Neural progenitor cell (in vitro differentiated cells): Measurements from ENCODE around the gene PLA2G2E. TPM values are rescaled to one million over a fixed set of nuclear protein-coding genes. Genes with fewer than 3 reads are reported as not detected.

Source experiments
- DNase-seq: peaks from one replicate; pipeline ENCODE4 v3.0.0-alpha.2; 2016; ENCODE audit warnings: low spot score
- H2AFZ ChIP-seq: fragments of 200-600 bp; sonication (generic); replicated peaks from 2 replicates; pipeline ENCODE4 v1.6.1; 2016; ENCODE audit warnings: antibody characterized with exemption
- H3F3A ChIP-seq: fragments of 200-600 bp; sonication (generic); 2 replicates; pipeline ENCODE4 v1.6.1; 2016; ENCODE audit warnings: antibody characterized with exemption, low read depth
- H3K27ac ChIP-seq: fragments of 200-600 bp; sonication (generic); 2 replicates; pipeline ENCODE4 v1.5.1; 2016; ENCODE audit warnings: mild to moderate bottlenecking
- H3K27me3 ChIP-seq: fragments of 200-600 bp; sonication (generic); 2 replicates; pipeline ENCODE4 v1.6.1; 2016; ENCODE audit warnings: mild to moderate bottlenecking, moderate library complexity
- H3K36me3 ChIP-seq: fragments of 200-600 bp; sonication (generic); 2 replicates; pipeline ENCODE4 v1.5.1; 2016
- H3K4me1 ChIP-seq: fragments of 200-600 bp; sonication (generic); 2 replicates; pipeline ENCODE4 v1.6.1; 2016; ENCODE audit warnings: mixed run types
- H3K4me2 ChIP-seq: fragments of 200-600 bp; sonication (generic); 2 replicates; pipeline ENCODE4 v1.6.1; 2016
- H3K4me3 ChIP-seq: fragments of 200-600 bp; sonication (generic); 2 replicates; pipeline ENCODE4 v1.5.1; 2016
- H3K79me2 ChIP-seq: fragments of 200-600 bp; sonication (generic); 2 replicates; pipeline ENCODE4 v1.6.1; 2016; ENCODE audit warnings: low read depth
- H3K9ac ChIP-seq: fragments of 200-600 bp; sonication (generic); 2 replicates; pipeline ENCODE4 v1.6.1; 2016
- H3K9me3 ChIP-seq: fragments of 200-600 bp; sonication (generic); 2 replicates; pipeline ENCODE4 v1.5.1; 2016; ENCODE audit warnings: low read depth
- H4K20me1 ChIP-seq: fragments of 200-600 bp; sonication (generic); 2 replicates; pipeline ENCODE4 v1.6.1; 2016; ENCODE audit warnings: low read depth
- H3K27ac Mint-ChIP-seq: 3 replicates; pipeline ENCODE4 v1.8.0; 2021; ENCODE audit warnings: mixed read lengths
- H3K27me3 Mint-ChIP-seq: 2 replicates; pipeline ENCODE4 v1.8.0; 2022; ENCODE audit warnings: low read depth, mild to moderate bottlenecking, inconsistent platforms, moderate library complexity, mixed read lengths; ENCODE audit not compliant: insufficient read depth
- H3K36me3 Mint-ChIP-seq: 3 replicates; pipeline ENCODE4 v1.8.0; 2021; ENCODE audit warnings: mixed read lengths
- H3K4me1 Mint-ChIP-seq: 3 replicates; pipeline ENCODE4 v1.8.0; 2021; ENCODE audit warnings: mixed read lengths
- H3K4me3 Mint-ChIP-seq: 3 replicates; pipeline ENCODE4 v1.8.0; 2021; ENCODE audit warnings: mild to moderate bottlenecking, moderate library complexity, mixed read lengths
- H3K9me3 Mint-ChIP-seq: 3 replicates; pipeline ENCODE4 v1.8.0; 2020; ENCODE audit warnings: mixed read lengths
- EZH2 ChIP-seq: fragments of 200-600 bp; sonication (generic); IDR thresholded peaks from 2 replicates; pipeline ENCODE4 v1.6.1; 2017; ENCODE audit warnings: antibody characterized with exemption, mild to moderate bottlenecking, moderate library complexity
- EZH2phosphoT487 ChIP-seq: fragments of 200-600 bp; sonication (generic); IDR thresholded peaks from 2 replicates; pipeline ENCODE4 v1.6.1; 2017; ENCODE audit warnings: antibody characterized with exemption
- total RNA-seq: library from RNA; depleted of rRNA; stranded (reverse); fragments of >200 nt; gene quantifications from 2 replicates; pipeline ENCODE4 v1.2.3, GENCODE V29; 2015; ENCODE audit warnings: low replicate concordance
- TF ChIP-seq, protein P1 (sequence below): fragments of 200-600 bp; sonication (generic); IDR thresholded peaks from 2 replicates; pipeline ENCODE4 v1.5.1; 2017; ENCODE audit warnings: antibody characterized with exemption, mild to moderate bottlenecking

Gene PLA2G2E
- total RNA-seq, 1 donor from 2014 or later: not detected

DNA sequence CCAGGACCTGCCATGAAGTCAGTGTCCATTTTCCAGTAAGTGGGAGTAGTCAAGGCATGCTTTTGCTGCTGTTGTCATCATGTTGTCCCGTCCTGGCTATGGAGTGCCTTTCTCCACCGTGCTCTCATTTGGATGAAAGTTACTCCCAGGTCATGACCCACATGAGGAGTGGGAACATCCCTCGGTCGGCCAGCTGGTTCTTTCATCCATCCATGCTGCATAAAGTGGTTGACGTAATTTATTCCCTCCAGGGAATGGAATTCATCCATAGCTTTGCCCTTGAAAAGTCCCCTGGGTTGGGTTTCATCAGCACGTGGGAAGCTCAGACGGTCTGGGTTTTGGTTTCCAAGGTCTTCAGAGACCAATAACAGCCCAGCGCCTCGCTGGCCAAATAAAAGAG, 44.4 kb upstream of the PLA2G2E start:
- no peaks in the 10 kb centered on the region for H3K4me1 ChIP-seq
- H3K9me3 Mint-ChIP-seq: peaks cover 3% of the 10 kb centered on the region
- no peak overlapping the region for H3K4me3 Mint-ChIP-seq
- no peak overlapping the region for H3K4me3 ChIP-seq
- H3K27me3 ChIP-seq: no peaks in the 10 kb centered on the region
- H2AFZ ChIP-seq: no peak overlapping the region
- TF ChIP-seq, protein P1, sequence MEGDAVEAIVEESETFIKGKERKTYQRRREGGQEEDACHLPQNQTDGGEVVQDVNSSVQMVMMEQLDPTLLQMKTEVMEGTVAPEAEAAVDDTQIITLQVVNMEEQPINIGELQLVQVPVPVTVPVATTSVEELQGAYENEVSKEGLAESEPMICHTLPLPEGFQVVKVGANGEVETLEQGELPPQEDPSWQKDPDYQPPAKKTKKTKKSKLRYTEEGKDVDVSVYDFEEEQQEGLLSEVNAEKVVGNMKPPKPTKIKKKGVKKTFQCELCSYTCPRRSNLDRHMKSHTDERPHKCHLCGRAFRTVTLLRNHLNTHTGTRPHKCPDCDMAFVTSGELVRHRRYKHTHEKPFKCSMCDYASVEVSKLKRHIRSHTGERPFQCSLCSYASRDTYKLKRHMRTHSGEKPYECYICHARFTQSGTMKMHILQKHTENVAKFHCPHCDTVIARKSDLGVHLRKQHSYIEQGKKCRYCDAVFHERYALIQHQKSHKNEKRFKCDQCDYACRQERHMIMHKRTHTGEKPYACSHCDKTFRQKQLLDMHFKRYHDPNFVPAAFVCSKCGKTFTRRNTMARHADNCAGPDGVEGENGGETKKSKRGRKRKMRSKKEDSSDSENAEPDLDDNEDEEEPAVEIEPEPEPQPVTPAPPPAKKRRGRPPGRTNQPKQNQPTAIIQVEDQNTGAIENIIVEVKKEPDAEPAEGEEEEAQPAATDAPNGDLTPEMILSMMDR: no peak
- TF ChIP-seq EZH2phosphoT487 (no peak), EZH2 (no peak)
- H4K20me1 ChIP-seq: no peaks in the 10 kb centered on the region
- H3K9ac ChIP-seq: no peak overlapping the region
- no peak overlapping the region for H3K27ac Mint-ChIP-seq
- no peak overlapping the region for H3K4me2 ChIP-seq
- H3K36me3 Mint-ChIP-seq: no peaks in the 10 kb centered on the region
- DNase-seq: no peak
- H3K36me3 ChIP-seq: no peaks in the 10 kb centered on the region
- H3K4me1 Mint-ChIP-seq: no peaks in the 10 kb centered on the region
- H3K27me3 Mint-ChIP-seq: peaks cover 9% of the 10 kb centered on the region
- H3K79me2 ChIP-seq: no peaks in the 10 kb centered on the region
- no peak overlapping the region for H3K27ac ChIP-seq
- H3F3A ChIP-seq: no peaks in the 10 kb centered on the region
- no peaks in the 10 kb centered on the region for H3K9me3 ChIP-seq

DNA sequence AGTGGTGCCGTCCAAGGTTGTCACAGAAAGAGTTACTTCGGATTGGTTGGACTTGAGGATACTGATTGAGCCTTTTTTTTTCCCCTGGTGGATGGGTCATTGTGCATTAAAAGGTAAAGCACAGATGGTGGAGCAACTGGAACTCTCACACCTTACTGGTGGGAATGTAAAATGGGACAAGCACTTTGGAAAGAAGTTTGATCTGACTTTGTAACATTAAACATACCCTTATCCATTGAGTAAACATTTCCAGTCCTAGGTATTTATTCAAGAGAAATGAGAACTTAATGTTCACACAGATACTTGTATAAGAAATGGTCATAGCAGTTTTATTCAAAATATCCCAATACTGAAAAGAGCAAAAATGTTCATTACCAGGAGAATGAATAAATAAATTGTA, 41.1 kb upstream of the PLA2G2E start:
- no peaks in the 10 kb centered on the region for H3F3A ChIP-seq
- no peak overlapping the region for H3K4me2 ChIP-seq
- no peak overlapping the region for H3K4me3 Mint-ChIP-seq
- no peak overlapping the region for H3K27ac ChIP-seq
- H3K9me3 ChIP-seq: no peaks in the 10 kb centered on the region
- no peaks in the 10 kb centered on the region for H3K4me1 ChIP-seq
- H3K9ac ChIP-seq: no peak overlapping the region
- peaks cover 5% of the 10 kb centered on the region for H3K9me3 Mint-ChIP-seq
- no peaks in the 10 kb centered on the region for H3K36me3 Mint-ChIP-seq
- H3K36me3 ChIP-seq: no peaks in the 10 kb centered on the region
- no peak overlapping the region for H3K4me3 ChIP-seq
- TF ChIP-seq, protein P1: no peak
- TF ChIP-seq EZH2: no peak
- TF ChIP-seq EZH2phosphoT487: no peak
- H2AFZ ChIP-seq: no peak overlapping the region
- H3K4me1 Mint-ChIP-seq: no peaks in the 10 kb centered on the region
- no peaks in the 10 kb centered on the region for H3K27me3 ChIP-seq
- no peaks in the 10 kb centered on the region for H4K20me1 ChIP-seq
- DNase-seq: no peak
- peaks cover 14% of the 10 kb centered on the region for H3K27me3 Mint-ChIP-seq
- no peaks in the 10 kb centered on the region for H3K79me2 ChIP-seq
- H3K27ac Mint-ChIP-seq: no peak overlapping the region

DNA sequence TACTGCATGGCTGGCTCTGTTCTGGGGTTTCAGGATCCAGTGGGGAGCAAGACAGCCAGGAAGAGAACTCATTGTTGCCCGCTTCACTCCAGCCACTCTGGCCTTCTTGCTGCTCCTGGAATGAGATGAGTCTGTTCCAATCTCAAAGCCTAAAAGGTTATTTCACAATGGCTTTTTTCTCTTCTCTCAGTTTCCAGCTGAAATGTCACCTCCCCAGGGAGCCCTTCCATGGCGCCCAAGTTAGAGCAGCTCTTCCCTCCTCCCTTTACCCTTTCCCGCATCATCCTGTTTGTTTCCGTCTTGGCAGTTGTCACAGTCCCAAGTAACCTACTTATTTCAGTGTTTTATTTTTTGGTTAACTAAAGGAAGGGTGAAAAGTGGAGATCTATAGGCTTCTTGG, 40.2 kb upstream of the PLA2G2E start:
- no peak overlapping the region for H3K27ac ChIP-seq
- H3K9me3 Mint-ChIP-seq: peaks cover 5% of the 10 kb centered on the region
- TF ChIP-seq, protein P1: no peak
- TF ChIP-seq EZH2phosphoT487: no peak
- TF ChIP-seq EZH2: no peak
- H3K79me2 ChIP-seq: no peaks in the 10 kb centered on the region
- no peak overlapping the region for H2AFZ ChIP-seq
- no peaks in the 10 kb centered on the region for H3K36me3 Mint-ChIP-seq
- no peaks in the 10 kb centered on the region for H3K9me3 ChIP-seq
- H3K27me3 ChIP-seq: no peaks in the 10 kb centered on the region
- no peak overlapping the region for H3K9ac ChIP-seq
- H3K36me3 ChIP-seq: no peaks in the 10 kb centered on the region
- H4K20me1 ChIP-seq: no peaks in the 10 kb centered on the region
- H3K27me3 Mint-ChIP-seq: peaks cover 14% of the 10 kb centered on the region
- H3K4me3 ChIP-seq: no peak overlapping the region
- no peaks in the 10 kb centered on the region for H3K4me1 Mint-ChIP-seq
- no peak overlapping the region for H3K4me3 Mint-ChIP-seq
- no peak for DNase-seq
- no peaks in the 10 kb centered on the region for H3K4me1 ChIP-seq
- no peaks in the 10 kb centered on the region for H3F3A ChIP-seq
- no peak overlapping the region for H3K27ac Mint-ChIP-seq
- no peak overlapping the region for H3K4me2 ChIP-seq
